HepG2 (cell line): ENCODE results near the gene RITA1.

Experiments
- CENPX ChIP-seq: sonication (generic); formaldehyde crosslinking; IDR thresholded peaks from 2 replicates; pipeline ENCODE4 v1.9.0; 2021; ENCODE audit warnings: mild to moderate bottlenecking, missing genetic modification reagents, moderate library complexity
- MAF1 ChIP-seq: sonication (generic); formaldehyde crosslinking; IDR thresholded peaks from 2 replicates; pipeline ENCODE4 v1.5.0; 2020; ENCODE audit warnings: missing genetic modification reagents, borderline replicate concordance
- PHF20 ChIP-seq: sonication (generic); formaldehyde crosslinking; IDR thresholded peaks from 2 replicates; pipeline ENCODE4 v1.5.0; 2020; ENCODE audit warnings: mild to moderate bottlenecking, missing genetic modification reagents
- POLR2A ChIP-seq, 2 experiments: IDR thresholded peaks; 2 replicates each; pipeline ENCODE4 v1.6.1; 2011; ENCODE audit warnings: low read depth in 2 of 2, low read length in 2 of 2, mild to moderate bottlenecking in 1 of 2, moderate library complexity in 1 of 2; ENCODE audit not compliant: insufficient read depth in 1 of 2
- SMC3 ChIP-seq: IDR thresholded peaks from 2 replicates; pipeline ENCODE4 v1.6.1; 2011; ENCODE audit warnings: low read length, improper control_type of control experiment
- ZBTB21 ChIP-seq: sonication (generic); formaldehyde crosslinking; IDR thresholded peaks from 2 replicates; pipeline ENCODE4 v1.4.0; 2020; ENCODE audit warnings: missing genetic modification reagents
- ZNF17 ChIP-seq: sonication (generic); formaldehyde crosslinking; IDR thresholded peaks from 2 replicates; pipeline ENCODE4 v1.5.0; 2020; ENCODE audit warnings: mild to moderate bottlenecking, missing genetic modification reagents
- ZNF205 ChIP-seq: IDR thresholded peaks from 2 replicates; pipeline ENCODE4 v1.6.1; 2018; ENCODE audit warnings: missing biosample characterization, missing genetic modification reagents
- ZNF772 ChIP-seq: sonication (generic); formaldehyde crosslinking; IDR thresholded peaks from 2 replicates; pipeline ENCODE4 v1.5.0; 2020; ENCODE audit warnings: mild to moderate bottlenecking, missing genetic modification reagents
- TF ChIP-seq, protein P1 (sequence below): sonication (generic); IDR thresholded peaks from 2 replicates; pipeline ENCODE4 v1.6.1; 2016; ENCODE audit warnings: low read depth, borderline replicate concordance
- TF ChIP-seq, protein P2 (sequence below), 2 experiments: sonication (generic) in 1 of 2; formaldehyde crosslinking in 1 of 2; IDR thresholded peaks; 2 replicates each; pipeline versions ENCODE4 v1.6.1 to v1.9.0; 2014 to 2022; ENCODE audit warnings: antibody characterized with exemption in 1 of 2, borderline replicate concordance in 1 of 2, inconsistent platforms in 1 of 2, low read depth in 1 of 2, missing genetic modification reagents in 1 of 2
- TF ChIP-seq, protein P3 (sequence below): sonication (generic); formaldehyde crosslinking; IDR thresholded peaks from 2 replicates; pipeline ENCODE4 v1.4.0; 2020; ENCODE audit warnings: low read depth, missing genetic modification reagents

DNA sequence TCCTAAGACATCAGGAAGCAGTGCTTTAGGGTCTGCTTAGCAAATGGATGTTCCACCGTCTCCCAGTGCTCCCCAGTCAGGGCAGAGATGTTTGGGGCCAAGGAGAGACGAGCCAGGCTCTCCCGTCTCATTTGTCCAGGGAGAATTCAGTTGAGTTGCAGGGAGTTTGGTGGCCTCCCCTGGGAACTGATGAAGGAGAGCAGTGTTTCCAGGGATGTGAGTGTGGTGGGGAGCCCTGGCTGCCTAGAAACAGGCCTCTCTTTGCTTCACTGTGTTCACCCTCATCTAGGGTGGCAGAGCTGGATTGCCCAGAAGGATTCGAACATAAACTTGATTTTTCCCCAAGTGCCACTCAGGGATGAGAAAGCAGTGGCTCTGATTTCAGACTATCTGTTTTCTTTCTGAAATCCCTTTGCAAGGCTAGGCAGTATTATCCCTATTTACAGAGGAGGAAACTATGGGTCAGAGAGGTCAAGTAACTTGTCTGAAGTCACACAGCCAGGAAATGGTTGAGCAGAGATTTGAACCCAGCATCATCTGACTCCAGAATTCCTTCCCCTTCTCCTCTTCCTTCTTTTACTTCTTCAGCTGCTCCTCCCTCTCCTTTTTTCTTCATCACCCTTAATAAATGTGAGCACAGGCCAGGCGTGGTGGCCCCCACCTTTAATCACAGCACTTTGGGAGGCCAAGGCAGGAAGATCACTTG lies 42.3 kb downstream of the RITA1 start:
- TF ChIP-seq ZBTB21 (no peak), MAF1 (no peak), ZNF17 (no peak), SMC3 (no peak), ZNF205 (CRISPR knock-in tag) (no peak), PHF20 (no peak), CENPX (CRISPR knock-in tag) (no peak), ZNF772 (CRISPR knock-in tag) (no peak), POLR2A (IDR thresholded peaks at IDR 0.05; ENCODE audit: insufficient read depth in 1 of 2, low read depth in 2 of 2, low read length in 2 of 2) (no peak)
- TF ChIP-seq, protein P1, sequence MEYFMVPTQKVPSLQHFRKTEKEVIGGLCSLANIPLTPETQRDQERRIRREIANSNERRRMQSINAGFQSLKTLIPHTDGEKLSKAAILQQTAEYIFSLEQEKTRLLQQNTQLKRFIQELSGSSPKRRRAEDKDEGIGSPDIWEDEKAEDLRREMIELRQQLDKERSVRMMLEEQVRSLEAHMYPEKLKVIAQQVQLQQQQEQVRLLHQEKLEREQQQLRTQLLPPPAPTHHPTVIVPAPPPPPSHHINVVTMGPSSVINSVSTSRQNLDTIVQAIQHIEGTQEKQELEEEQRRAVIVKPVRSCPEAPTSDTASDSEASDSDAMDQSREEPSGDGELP: no peak
- TF ChIP-seq, protein P2, sequence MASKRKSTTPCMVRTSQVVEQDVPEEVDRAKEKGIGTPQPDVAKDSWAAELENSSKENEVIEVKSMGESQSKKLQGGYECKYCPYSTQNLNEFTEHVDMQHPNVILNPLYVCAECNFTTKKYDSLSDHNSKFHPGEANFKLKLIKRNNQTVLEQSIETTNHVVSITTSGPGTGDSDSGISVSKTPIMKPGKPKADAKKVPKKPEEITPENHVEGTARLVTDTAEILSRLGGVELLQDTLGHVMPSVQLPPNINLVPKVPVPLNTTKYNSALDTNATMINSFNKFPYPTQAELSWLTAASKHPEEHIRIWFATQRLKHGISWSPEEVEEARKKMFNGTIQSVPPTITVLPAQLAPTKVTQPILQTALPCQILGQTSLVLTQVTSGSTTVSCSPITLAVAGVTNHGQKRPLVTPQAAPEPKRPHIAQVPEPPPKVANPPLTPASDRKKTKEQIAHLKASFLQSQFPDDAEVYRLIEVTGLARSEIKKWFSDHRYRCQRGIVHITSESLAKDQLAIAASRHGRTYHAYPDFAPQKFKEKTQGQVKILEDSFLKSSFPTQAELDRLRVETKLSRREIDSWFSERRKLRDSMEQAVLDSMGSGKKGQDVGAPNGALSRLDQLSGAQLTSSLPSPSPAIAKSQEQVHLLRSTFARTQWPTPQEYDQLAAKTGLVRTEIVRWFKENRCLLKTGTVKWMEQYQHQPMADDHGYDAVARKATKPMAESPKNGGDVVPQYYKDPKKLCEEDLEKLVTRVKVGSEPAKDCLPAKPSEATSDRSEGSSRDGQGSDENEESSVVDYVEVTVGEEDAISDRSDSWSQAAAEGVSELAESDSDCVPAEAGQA (IDR thresholded peaks at IDR 0.05; ENCODE audit: low read depth): no peak
- TF ChIP-seq, protein P2 (CRISPR knock-in tag; IDR thresholded peaks at IDR 0.05; ENCODE audit: borderline replicate concordance): no peak
- TF ChIP-seq, protein P3, sequence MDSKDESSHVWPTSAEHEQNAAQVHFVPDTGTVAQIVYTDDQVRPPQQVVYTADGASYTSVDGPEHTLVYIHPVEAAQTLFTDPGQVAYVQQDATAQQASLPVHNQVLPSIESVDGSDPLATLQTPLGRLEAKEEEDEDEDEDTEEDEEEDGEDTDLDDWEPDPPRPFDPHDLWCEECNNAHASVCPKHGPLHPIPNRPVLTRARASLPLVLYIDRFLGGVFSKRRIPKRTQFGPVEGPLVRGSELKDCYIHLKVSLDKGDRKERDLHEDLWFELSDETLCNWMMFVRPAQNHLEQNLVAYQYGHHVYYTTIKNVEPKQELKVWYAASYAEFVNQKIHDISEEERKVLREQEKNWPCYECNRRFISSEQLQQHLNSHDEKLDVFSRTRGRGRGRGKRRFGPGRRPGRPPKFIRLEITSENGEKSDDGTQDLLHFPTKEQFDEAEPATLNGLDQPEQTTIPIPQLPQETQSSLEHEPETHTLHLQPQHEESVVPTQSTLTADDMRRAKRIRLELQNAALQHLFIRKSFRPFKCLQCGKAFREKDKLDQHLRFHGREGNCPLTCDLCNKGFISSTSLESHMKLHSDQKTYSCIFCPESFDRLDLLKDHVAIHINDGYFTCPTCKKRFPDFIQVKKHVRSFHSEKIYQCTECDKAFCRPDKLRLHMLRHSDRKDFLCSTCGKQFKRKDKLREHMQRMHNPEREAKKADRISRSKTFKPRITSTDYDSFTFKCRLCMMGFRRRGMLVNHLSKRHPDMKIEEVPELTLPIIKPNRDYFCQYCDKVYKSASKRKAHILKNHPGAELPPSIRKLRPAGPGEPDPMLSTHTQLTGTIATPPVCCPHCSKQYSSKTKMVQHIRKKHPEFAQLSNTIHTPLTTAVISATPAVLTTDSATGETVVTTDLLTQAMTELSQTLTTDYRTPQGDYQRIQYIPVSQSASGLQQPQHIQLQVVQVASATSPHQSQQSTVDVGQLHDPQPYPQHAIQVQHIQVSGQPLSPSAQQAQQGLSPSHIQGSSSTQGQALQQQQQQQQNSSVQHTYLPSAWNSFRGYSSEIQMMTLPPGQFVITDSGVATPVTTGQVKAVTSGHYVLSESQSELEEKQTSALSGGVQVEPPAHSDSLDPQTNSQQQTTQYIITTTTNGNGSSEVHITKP (CRISPR knock-in tag): no peak
